ENCODE results near the gene ARHGAP15. TPM values are rescaled to one million over a fixed set of nuclear protein-coding genes. Genes with fewer than 3 reads are reported as not detected.

ARHGAP15 gene
- total RNA-seq, 1 donor from 2014 or later = not detected

DNA sequence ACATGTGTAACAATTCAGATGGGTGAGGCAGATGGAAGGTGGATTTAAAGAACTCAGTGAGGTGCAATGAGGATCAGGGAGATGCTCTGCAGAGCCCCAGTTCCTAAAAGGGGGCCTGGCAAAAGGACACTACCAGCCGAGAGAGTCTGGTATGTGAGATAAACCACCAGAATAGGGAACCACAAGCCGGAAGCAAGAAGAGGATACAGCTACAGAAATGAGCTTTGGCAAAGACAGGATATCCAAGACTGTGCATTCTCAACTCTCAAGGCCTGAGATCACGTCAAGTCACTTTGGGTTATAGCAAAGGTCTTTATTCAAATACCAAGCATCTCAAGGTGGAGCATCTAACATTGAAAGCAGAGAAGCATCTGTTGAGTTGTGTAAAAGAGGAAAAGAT, 293.5 kb downstream of the ARHGAP15 start:
- no peak for DNase-seq
- Mint-ChIP-seq H3K4me3 (ENCODE audit: unreplicated experiment) (no peak overlapping the region), H3K4me1 (ENCODE audit: low read depth, unreplicated experiment) (no peaks in the 10 kb centered on the region), H3K27ac (ENCODE audit: unreplicated experiment) (no peak overlapping the region), H3K27me3 (ENCODE audit: unreplicated experiment) (no peaks in the 10 kb centered on the region), H3K36me3 (ENCODE audit: unreplicated experiment) (no peaks in the 10 kb centered on the region), H3K9me3 (ENCODE audit: unreplicated experiment) (no peaks in the 10 kb centered on the region)
- TF ChIP-seq, protein P1, sequence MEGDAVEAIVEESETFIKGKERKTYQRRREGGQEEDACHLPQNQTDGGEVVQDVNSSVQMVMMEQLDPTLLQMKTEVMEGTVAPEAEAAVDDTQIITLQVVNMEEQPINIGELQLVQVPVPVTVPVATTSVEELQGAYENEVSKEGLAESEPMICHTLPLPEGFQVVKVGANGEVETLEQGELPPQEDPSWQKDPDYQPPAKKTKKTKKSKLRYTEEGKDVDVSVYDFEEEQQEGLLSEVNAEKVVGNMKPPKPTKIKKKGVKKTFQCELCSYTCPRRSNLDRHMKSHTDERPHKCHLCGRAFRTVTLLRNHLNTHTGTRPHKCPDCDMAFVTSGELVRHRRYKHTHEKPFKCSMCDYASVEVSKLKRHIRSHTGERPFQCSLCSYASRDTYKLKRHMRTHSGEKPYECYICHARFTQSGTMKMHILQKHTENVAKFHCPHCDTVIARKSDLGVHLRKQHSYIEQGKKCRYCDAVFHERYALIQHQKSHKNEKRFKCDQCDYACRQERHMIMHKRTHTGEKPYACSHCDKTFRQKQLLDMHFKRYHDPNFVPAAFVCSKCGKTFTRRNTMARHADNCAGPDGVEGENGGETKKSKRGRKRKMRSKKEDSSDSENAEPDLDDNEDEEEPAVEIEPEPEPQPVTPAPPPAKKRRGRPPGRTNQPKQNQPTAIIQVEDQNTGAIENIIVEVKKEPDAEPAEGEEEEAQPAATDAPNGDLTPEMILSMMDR (IDR thresholded peaks at IDR 0.05; ENCODE audit: partially characterized antibody, unreplicated experiment) = no peak

GRCh38 chr2:143425896-143426295, 296.7 kb downstream of the ARHGAP15 start:
- no peaks in the 10 kb centered on the region for H3K36me3 Mint-ChIP-seq (ENCODE audit: unreplicated experiment)

DNA sequence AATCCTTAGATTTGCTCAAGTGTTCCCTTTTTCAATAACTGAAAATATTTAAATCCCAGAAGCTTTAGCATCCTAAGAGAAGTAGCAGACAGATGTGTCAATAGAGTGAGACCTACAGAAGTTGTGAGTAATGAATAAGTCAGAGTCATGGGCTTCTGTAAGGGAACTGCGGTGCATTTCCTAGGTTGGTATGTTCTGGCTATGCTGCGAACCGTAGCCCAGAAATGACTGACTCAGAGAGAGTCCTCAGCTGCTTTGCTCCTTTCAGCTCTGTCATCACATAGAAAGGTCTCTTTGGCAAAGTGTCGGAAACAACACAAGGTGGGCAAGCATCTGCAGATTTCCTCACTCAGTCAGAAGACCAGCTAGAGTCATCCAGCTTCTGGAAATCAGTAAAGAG, 297.1 kb downstream of the ARHGAP15 start:
- no peaks in the 10 kb centered on the region for H3K36me3 Mint-ChIP-seq (ENCODE audit: unreplicated experiment)
- no peak overlapping the region for H3K4me3 Mint-ChIP-seq (ENCODE audit: unreplicated experiment)
- DNase-seq = no peak
- TF ChIP-seq, protein P1 (IDR thresholded peaks at IDR 0.05; ENCODE audit: partially characterized antibody, unreplicated experiment) = no peak
- no peaks in the 10 kb centered on the region for H3K9me3 Mint-ChIP-seq (ENCODE audit: unreplicated experiment)
- no peaks in the 10 kb centered on the region for H3K27me3 Mint-ChIP-seq (ENCODE audit: unreplicated experiment)
- no peak overlapping the region for H3K27ac Mint-ChIP-seq (ENCODE audit: unreplicated experiment)
- no peaks in the 10 kb centered on the region for H3K4me1 Mint-ChIP-seq (ENCODE audit: low read depth, unreplicated experiment)

More at GRCh38 chr2:143425896-143426295, 296.7 kb downstream of the ARHGAP15 start:
- no peak for DNase-seq
- no peaks in the 10 kb centered on the region for H3K9me3 Mint-ChIP-seq (ENCODE audit: unreplicated experiment)
- TF ChIP-seq, protein P1 (IDR thresholded peaks at IDR 0.05; ENCODE audit: partially characterized antibody, unreplicated experiment) = no peak
- H3K27me3 Mint-ChIP-seq (ENCODE audit: unreplicated experiment) = no peaks in the 10 kb centered on the region
- no peaks in the 10 kb centered on the region for H3K4me1 Mint-ChIP-seq (ENCODE audit: low read depth, unreplicated experiment)
- no peak overlapping the region for H3K4me3 Mint-ChIP-seq (ENCODE audit: unreplicated experiment)
- H3K27ac Mint-ChIP-seq (ENCODE audit: unreplicated experiment) = no peak overlapping the region

- H3K36me3 Mint-ChIP-seq (ENCODE audit: unreplicated experiment) = no peaks in the 10 kb centered on the region
- no peak for DNase-seq
- H3K4me3 Mint-ChIP-seq (ENCODE audit: unreplicated experiment) = no peak overlapping the region
- H3K9me3 Mint-ChIP-seq (ENCODE audit: unreplicated experiment) = no peaks in the 10 kb centered on the region
- no peak overlapping the region for H3K27ac Mint-ChIP-seq (ENCODE audit: unreplicated experiment)
- TF ChIP-seq, protein P1 (IDR thresholded peaks at IDR 0.05; ENCODE audit: partially characterized antibody, unreplicated experiment) = no peak
- H3K27me3 Mint-ChIP-seq (ENCODE audit: unreplicated experiment) = no peaks in the 10 kb centered on the region
- peaks cover 8% of the 10 kb centered on the region for H3K4me1 Mint-ChIP-seq (ENCODE audit: low read depth, unreplicated experiment)
These were observed 299.5 kb downstream of the ARHGAP15 start for GRCh38 chr2:143428700-143429099.

GRCh38 chr2:143429932-143430679, 300.9 kb downstream of the ARHGAP15 start:
- Mint-ChIP-seq H3K27ac (ENCODE audit: unreplicated experiment) (no peak overlapping the region), H3K27me3 (ENCODE audit: unreplicated experiment) (no peaks in the 10 kb centered on the region), H3K9me3 (ENCODE audit: unreplicated experiment) (no peaks in the 10 kb centered on the region), H3K4me1 (ENCODE audit: low read depth, unreplicated experiment) (peaks cover 8% of the 10 kb centered on the region), H3K4me3 (ENCODE audit: unreplicated experiment) (no peak overlapping the region), H3K36me3 (ENCODE audit: unreplicated experiment) (no peaks in the 10 kb centered on the region)
- TF ChIP-seq, protein P1 (IDR thresholded peaks at IDR 0.05; ENCODE audit: partially characterized antibody, unreplicated experiment) = no peak
- no peak for DNase-seq

All from glutamatergic neuron (in vitro differentiated cells).